Prostate gland (tissue), 2 donors: Measurements from ENCODE around the gene PLK5.

Experiments used
- CTCF ChIP-seq, 4 experiments: fragments of 200-600 bp in 2 of 4; fragments of 450-650 bp in 2 of 4; sonication (generic) in 2 of 4; IDR thresholded peaks; 1 replicate in 3 of 4; 2 replicates in 1 of 4; pipeline ENCODE4 v1.5.1; 2016 to 2019; ENCODE audit warnings: antibody characterized with exemption in 4 of 4, mild to moderate bottlenecking in 2 of 4, moderate library complexity in 2 of 4
- POLR2A ChIP-seq: fragments of 450-650 bp; IDR thresholded peaks from one replicate; pipeline ENCODE4 v1.6.1; 2016; ENCODE audit warnings: antibody characterized with exemption, mild to moderate bottlenecking

- no peak for TF ChIP-seq CTCF (IDR thresholded peaks at IDR 0.05)
- TF ChIP-seq POLR2A = no peak
Observed at GRCh38 chr19:1486720-1487575, 36.9 kb upstream of the PLK5 start.
